ENCODE measurements around the gene ERFE. TPM values are rescaled to one million over a fixed set of nuclear protein-coding genes. Genes with fewer than 3 reads are reported as not detected.
A peak's percentile ranks its signal among the peaks of the same experiment; 100 is the strongest.

ERFE gene
- total and polyA plus RNA-seq, 9 of the 15 experiments (the other 6 are each of a cell fraction or from before 2014, with no cell fraction given), result 0.55 to 8.2 (median 3.7) TPM

DNA sequence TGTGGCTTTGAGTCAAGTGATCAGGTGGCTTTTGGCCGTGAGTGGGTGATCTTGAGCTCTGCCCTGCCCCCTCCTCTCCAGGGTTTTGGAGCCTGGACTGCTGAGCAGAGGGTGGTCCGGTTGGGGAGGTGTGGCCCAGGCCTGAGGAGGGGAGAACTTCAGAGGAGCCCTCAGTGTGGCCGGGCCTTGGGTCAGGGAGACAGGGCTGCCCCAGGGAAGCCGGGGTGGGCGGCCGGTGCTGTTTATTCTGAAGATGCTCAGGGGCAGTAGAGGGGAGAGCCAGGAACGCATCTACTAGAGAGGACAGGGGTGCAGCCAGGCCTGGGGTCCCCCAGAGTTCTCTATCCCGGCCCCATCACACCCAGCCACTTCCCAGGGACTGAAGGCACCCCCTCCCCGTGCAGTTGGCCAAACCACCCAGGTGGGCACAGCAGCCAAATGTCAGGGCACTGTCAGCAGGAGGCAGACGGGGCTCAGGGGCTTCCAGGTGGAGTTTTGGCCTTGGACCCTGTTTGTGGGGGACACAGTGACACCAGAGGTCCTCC is 963 bp downstream of the ERFE start:
- intact Hi-C loops (cut with micrococcal nuclease), result loop anchor here (1.0 kb wide), 1 partner anchor 104 kb away; no protein-coding TSS in a partner anchor
- H3K79me2 ChIP-seq (ENCODE audit: control insufficient read depth, insufficient read depth, low read length), result no peaks in the 10 kb centered on the region
- DNase-seq (ENCODE audit: extremely low read depth in 1 of 4, low spot score in 3 of 4), result no peak
- ATAC-seq, result no peak; the same call in none of the 3 replicates
- no peaks in the 10 kb centered on the region for H4K20me1 ChIP-seq (replicated peaks; ENCODE audit: control insufficient read depth, insufficient read depth, low read length)
- no peak overlapping the region for H3K27ac ChIP-seq (ENCODE audit: extremely low read depth, low read depth, low read length)
- 0 out of 2 replicates have a peak overlapping the region, but pooled peaks have one; percentile 16 for H2AFZ ChIP-seq (ENCODE audit: low read depth, low read length)
- peak overlapping the region; percentile 64 for H3K4me2 ChIP-seq (ENCODE audit: insufficient read depth, low read length)
- no peaks in the 10 kb centered on the region for H3K9me1 ChIP-seq (ENCODE audit: control insufficient read depth, insufficient read depth, low read length)
- 53% methylated on average over 3 of the region's 10 CpGs for WGBS (ENCODE audit: insufficient coverage, low coverage, missing lambda C conversion rate)
- in situ Hi-C loops (cut with MboI), result no loop called here
- no peak for FAIRE-seq
- H3K27me3 ChIP-seq (ENCODE audit: control insufficient read depth in 2 of 2, insufficient read depth in 2 of 2, low read length in 2 of 2), result no peaks in the 10 kb centered on the region
- peaks cover 0 to 52% of the 10 kb centered on the region in 2 experiments; a peak in 2 of 5 replicates for H3K4me1 ChIP-seq (replicated peaks in 1 of 2; ENCODE audit: control insufficient read depth in 2 of 2, insufficient read depth in 2 of 2, low read length in 2 of 2)
- peak overlapping the region; percentile 54 for H3K4me3 ChIP-seq
- H3K36me3 ChIP-seq (ENCODE audit: control insufficient read depth, insufficient read depth, low read length), result no peaks in the 10 kb centered on the region
- CTCF ChIA-PET (ENCODE audit: low intra/inter-chr PET ratio), result interaction anchor here (0.8 to 3.2 kb wide), 2 partner anchors 82 to 103 kb away, joined by 3 to 21 read pairs; no protein-coding TSS in a partner anchor
- peak overlapping the region in 1 of 2 experiments; percentile 91; a peak in 3 of 4 replicates for H3K9ac ChIP-seq (ENCODE audit: insufficient read depth in 1 of 2, low read depth in 2 of 2, low read length in 2 of 2)
- TF ChIP-seq RBFOX2 (IDR thresholded peaks at IDR 0.05; ENCODE audit: low read depth, low read length) (0 out of 2 replicates have a peak, but pooled peaks have one; percentile 14), TCF7 (IDR thresholded peaks at IDR 0.05; ENCODE audit: borderline replicate concordance) (no peak), CC2D1A (IDR thresholded peaks at IDR 0.05) (no peak), CHD1 (IDR thresholded peaks at IDR 0.05; ENCODE audit: low read length) (no peak)
- H3K9me3 ChIP-seq (replicated peaks; ENCODE audit: control insufficient read depth, insufficient read depth, low read depth, low read length), result no peaks in the 10 kb centered on the region
- POLR2A ChIA-PET, result interaction anchor here (0.5 to 1.6 kb wide), 5 partner anchors 8 to 867 kb away, joined by 3 to 6 read pairs (median 4); no protein-coding TSS in a partner anchor
- TSS peak; percentile 92 for BruUV-seq (replicated peaks)

Data from K562 (cell line).